HG03159 (cell line): ENCODE data around the gene TPX2.

ENCODE experiments used
- ATAC-seq: cut with Tn5 transposase; IDR thresholded peaks from one replicate; pipeline ENCODE4 v1.9.1; 2021; ENCODE audit warnings: mild to moderate bottlenecking, moderate library complexity; ENCODE audit not compliant: unreplicated experiment

The TPX2 gene

DNA sequence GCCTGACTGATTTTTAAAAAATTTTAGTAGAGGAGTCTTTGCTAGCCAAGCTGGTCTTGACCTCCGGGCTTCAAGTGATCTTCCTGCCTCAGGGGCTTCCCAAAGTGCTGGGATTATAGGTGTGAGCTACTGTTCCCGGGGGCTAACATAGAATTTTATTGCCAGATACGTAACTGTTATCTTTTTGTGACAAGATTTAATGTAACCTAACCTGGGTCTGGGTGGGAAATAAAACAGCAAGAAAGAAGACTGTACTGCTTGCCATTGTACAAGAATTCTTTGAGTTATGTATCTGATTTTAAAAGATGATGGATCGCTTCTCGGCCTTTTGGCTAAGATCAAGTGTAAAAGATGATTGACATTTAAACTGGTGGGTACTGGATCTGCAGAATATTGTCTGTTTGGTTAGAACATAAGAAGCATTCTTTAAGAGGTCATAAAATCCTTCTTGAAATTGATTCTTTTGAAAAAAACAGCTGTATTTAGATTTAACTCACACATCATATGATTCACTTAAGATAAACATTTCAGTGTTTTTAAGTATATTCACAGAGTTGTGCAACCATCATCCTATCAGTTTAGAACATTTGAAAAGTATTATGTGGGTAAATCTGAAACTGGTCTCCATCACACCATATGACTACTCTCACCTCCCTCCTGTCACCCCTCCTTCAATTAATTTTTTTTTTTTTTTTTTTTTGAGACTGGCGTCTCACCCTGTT lies 21.6 kb downstream of the TPX2 start:
- ATAC-seq, result no peak

DNA sequence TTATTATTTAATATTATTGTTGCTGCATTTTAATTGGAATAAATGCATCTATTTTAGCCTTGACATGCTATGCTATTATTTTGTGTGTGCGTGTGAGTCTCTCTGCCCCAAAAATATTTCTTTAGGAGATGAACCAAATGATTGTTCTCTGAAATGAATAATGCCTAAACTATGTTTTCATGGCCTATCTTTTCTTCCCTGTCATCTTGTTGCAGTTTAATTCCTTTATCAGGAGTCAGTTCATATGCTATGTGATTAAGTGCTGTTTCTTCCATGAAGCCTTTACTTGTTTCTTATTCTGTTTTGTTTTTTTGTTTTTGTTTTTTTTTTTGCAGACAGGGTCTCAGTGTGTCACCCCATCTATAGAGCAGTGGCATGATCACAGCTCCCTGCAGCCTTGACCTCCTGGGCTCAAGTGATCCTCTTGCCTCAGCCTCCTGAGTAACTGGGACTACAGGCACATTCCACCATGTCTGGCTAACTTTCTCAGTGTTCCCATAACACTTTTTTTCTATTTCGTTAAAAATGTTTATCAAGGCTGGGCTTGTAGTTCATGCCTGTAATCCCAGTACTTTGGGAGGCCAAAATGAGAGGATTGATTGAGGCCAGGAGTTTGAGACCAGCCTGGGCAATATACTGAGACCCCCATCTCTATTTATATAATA lies 25.7 kb downstream of the TPX2 start:
- ATAC-seq, result no peak

DNA sequence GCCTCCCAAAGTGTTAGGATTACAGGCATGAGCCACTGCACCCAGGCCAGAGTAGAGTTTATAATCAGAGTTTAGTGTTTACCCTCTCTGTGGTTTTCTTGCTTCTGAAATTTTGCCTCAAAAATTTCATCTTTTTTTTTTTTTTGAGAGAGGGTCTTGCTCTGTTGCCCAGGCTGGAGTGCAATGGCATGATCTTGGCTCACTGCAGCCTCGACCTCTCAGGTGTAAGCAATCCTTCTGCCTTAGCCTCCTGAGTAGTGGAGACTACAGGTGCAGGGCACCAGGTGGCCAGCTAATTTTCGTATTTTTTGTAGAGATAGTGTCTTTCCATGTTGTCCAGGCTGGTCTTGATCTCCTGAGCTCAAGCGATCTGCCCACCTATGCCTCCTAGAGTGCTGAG lies 28.7 kb downstream of the TPX2 start:
- no peak for ATAC-seq

DNA sequence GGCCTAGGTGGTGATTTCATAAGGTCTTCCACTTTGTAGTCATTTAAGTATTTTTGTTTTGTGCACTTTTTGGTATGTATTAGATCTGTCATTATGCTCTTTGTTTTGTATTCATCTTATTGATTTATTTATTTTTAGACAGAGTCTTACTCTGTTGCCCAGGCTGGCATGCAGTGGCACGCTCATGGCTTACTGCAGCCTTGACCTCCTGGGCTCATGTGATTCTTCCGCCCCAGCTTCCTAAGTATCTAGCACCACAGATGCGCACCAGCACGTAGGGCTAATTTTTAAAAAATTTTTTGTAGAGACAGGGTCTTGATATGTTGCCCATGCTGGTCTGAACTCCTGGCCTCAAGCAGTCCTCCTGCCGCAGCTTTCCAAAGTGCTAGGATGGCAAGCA lies 30.6 kb downstream of the TPX2 start:
- ATAC-seq, result no peak

DNA sequence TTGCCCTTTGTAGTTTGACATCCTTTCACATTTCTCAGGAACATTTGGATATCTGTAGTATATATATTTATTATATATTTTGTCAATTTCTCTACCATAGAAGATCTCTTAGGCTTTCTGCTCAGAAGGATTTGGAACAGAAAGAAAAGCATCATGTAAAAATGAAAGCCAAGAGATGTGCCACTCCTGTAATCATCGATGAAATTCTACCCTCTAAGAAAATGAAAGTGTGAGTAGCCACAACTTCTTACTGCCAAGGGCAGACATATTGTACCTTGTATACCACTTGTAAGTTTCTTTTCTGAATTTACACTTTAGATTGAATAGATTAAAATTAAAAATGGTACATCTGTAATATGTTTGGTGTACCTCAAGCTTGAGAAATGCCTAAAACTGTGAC lies 31.2 kb downstream of the TPX2 start:
- ATAC-seq, result no peak

DNA sequence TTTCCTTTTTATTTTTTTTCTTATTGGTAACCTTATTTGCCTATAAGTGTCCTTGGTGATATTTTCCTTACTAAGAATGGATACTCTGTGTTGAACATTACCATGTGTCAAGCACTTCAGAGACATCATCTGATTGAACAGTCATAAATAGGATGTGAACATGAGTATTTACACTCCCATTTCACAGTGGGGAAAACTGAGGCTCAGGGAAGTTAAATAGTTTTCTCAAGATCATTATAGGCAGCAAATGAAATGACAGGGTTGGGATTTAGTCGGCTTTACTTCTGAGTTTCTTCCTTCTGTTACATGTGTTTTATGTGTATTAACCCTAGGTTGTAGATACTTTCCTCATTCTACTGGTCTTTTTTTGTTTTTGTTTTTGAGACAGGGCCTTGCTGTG lies 35.3 kb downstream of the TPX2 start:
- no peak for ATAC-seq

DNA sequence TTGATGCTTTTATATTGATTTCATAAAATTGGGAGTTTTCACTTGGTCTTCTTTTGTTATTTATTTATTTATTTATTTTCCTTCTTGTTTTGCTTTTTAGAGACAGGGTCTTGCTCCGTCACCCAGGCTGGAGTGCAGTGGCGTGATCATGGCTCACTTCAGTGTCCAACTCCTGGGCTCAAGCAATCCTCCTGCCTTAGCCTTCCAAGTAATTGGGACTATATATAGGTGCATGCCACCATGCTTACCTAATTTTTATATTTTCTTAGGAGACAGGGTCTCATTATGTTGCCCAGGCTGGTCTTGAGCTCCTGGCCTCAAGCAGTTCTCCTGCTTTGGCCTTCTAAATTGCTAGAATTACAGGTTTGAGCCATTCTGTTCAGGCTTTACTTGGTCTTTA lies 41.7 kb downstream of the TPX2 start:
- no peak for ATAC-seq

DNA sequence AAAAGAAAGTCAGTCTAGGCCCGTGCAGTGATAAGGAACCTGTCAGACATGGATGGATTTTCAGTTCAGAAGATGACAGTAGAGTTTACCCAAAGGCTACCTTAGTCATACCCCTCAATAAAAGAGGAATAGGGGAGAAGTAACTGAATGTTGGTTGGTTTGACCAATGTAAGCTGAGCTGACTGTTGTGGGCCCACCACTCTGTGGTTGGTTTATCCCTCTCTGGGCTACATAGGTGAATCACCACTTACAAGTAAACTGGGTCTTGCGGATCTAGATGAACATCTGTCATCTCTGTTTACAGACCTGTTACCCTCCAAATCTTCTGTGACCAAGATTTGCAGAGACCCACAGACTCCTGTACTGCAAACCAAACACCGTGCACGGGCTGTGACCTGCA lies 42.9 kb downstream of the TPX2 start:
- ATAC-seq, result no peak

DNA sequence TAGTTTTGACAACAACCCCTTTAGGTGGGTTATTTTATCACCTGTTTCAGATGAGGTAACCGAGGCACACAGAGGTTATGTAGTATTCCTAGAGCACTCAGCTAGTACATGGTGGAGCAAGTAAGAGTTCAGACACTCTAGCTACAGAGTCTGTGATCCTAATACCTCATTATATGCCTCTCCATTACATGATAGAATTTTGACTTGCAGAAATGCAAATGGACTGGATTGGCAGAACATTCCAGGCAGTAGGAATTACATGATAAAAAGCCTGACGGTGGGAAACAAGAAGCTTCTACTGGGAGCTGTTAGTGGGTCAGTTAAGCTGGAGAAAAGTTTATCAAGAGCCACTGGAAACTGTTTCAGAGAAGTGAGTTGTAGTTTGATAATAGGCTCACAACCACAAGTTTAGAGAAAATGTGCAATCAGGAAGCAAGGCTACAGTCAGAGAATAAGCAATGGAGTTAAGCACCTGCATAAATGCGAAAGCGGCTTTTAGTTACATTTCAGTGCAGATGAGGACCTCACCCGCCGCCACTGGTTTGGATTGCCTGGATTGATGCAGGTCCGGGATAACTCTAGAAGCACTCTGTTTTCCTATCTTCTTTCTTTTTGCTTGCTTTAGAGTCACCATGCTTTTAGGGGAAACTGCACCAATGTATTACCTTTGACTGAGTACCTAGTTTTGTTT lies 45.4 kb downstream of the TPX2 start:
- ATAC-seq, result no peak

DNA sequence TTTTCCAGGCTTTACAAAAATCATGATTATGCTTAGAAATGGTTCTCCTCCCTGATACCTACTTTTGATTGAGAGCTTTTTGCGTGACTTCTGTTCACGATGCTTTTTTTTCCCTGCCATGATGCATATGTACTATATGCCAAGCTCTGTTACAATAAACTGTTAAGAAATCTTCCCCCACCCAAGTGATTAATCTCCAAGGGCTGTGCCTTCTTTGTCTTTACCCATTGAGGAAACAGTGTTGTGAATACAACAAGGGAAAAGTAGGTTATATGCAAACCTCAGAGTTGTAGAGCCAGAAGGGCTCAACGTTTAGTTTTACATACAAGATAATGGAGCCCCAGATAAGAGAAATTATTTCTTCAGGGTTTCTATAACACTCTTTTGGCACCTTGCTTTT lies 46.0 kb downstream of the TPX2 start:
- no peak for ATAC-seq

DNA sequence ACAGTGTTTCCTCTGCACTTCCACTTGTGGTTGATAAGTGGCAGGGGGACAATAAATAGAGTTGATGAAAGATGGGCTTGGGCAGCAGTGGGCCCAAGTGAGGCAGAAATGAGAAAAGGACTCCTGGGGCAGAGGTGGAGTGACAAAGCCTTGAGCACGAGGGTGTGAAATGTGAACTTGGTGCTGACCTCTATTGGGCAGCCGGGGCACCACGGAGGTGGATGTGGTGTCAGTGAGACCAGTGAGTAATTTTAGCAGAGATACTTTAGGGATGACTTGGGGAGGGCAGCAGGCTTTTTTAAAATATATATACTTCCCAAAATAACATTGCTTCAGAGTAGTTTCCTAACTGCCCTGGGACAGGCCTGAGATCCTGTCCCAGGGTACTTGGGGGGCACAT lies 49.5 kb downstream of the TPX2 start:
- no peak for ATAC-seq

DNA sequence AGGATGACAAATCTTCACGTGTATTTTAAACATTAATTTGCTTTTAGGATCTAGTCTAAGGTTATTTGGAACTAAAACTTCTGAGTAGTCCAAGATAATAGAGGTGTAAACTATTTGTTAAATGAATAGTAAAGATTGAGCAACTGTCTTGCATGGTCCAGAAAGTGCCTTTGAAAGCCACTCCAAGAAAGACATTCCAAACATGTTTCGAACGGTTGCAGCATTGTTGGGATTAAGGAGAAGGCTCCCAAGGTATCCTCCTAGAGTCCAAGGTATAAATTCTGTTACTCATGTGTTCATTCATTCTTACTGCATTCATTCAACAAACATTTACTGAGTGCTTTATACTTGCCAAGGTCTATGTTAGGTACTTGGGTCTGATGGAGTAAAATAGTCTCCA lies 51.3 kb downstream of the TPX2 start:
- no peak for ATAC-seq

DNA sequence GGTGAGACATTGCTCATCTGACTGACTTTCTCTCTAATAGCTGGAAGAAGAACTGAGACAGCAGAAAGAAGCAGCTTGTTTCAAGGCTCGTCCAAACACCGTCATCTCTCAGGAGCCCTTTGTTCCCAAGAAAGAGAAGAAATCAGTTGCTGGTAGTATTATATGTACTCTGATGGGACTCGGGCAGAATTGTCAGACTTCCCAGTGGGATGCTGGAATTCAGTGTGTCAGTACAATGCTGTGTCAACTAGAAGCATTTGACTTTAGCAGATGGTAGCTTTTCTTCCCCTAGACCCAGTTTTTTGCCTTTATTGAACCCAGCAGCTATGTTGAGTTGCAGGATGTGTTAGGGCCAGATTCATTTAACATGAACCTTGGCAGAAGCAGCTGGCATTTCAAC lies 58.3 kb downstream of the TPX2 start:
- ATAC-seq, result no peak

DNA sequence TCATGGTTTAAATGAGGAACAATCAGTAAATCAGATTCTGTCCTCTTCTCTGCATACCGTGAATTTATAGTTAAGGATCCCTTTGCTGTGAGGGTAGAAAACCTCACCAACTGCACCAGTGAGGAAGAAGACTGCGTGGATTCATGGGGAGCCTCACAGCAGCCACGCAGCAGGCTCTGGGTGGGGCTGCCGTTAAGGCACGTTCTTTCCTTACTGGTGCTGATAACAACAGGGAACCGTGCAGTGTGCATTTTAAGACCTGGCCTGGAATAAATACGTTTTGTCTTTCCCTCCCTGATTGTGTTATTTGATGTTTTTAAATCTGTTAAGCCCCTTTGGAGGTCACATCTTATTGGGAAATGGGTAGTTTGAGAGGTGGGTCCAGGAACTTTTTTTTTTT lies 62.4 kb downstream of the TPX2 start:
- no peak for ATAC-seq

DNA sequence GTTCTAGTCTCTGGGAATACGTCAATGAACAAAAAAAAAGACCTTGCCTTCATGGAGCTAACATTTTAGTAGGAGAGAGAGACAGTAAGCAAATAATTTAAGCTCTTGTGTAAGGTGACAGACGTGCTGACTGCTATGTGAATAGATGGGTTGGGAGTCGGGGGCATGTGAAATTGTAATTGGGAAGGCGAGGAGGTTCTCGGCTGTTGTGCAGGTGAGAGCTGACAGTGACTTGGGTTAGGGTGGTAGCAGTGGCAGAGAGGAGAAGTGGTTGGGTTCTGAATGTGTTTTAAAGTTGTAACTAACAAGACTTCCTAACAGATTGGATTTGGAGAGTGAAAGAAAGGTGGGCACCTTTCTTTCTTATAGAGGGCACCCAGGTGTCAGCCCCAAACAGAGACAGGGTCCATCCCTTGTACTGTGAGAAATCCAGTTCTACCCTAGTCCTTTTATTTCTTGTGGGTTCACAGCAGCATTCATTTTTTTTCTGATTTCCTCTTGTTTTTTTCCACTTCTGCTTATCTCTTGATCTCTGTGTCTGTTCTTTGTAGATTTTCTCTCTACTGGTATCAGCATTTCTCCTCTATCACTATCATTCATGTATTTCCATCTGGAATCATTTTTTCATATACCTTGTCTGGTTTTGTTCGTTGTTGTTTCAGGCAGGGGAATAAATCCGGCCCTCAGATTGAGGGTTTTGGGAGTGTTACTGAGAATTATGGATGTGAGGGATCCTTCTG lies 64.6 kb downstream of the TPX2 start:
- no peak for ATAC-seq

DNA sequence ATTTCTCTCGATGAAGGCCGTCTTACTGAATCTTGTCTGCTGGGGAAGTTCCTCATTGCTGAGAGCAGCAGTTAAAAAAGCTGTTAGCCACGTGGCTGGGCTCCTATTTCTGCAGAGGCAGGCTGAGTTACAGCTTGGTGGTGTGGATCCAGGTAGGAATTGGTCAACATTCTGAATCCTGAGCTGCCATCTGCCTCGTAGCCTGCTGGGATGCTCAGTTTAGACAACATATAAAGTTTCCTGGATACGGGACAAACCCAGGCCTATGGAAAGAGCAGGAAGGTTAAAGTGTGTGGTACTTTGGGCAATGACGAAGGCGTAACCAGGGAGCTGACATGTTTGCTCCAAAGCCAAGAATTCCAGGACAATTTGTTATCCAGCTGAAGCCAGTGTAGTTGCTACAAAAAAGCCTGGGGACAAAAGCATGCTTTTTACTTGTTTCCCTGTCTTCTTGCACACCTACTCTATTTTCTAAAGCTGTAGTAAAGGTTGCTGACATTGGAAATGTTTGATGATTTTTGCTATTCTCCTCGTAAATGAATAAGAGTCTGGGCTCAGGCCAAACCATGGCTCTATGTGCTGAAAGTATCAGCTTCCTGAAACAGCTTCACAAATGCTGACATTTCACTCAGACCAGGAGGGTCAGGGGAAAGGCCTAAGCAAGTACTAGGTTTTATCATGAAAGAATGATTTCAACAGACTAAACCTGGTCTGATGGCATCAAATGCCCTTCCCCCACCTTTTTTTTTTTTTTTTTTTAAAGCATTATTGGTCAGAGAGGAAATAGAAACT lies 67.7 kb downstream of the TPX2 start:
- ATAC-seq, result no peak

DNA sequence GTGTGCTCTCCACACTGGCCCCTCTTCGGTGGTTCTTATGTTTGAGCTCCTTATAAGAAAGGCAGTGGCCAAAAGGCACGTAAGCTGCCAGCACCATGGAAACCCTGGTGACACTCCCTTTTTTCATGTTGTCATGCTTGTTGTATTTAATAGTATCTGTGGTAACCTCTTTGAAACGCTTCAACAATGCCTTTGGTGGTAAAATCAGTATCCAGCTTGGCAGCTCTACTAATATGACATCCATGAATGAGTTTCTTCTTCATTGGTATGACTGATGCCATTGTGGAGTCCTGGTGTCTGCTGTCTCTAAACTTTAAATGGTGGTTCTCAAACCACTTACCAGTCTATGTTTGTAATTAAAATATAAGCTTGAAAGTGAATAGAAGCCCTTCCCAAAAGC lies 69.4 kb downstream of the TPX2 start:
- ATAC-seq, result no peak

DNA sequence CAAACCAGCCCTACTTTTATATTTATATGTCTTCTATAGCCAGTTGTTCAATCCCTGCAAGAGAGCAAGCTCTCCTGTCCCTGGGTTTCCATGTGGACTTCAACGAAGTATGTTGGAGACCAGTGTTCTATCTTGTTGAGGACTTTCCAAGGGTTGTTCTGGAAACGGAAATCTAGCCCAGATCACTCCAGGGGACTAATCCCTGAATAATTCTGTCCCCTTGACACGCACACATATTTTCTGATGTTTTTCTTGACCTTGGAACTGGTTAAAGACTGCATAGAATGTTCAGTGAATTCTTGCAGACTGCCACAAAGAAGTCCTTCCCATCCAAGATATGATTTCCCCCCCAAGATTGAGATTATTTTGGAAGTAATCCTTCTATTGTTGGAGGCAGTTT lies 70.6 kb downstream of the TPX2 start:
- ATAC-seq, result no peak

DNA sequence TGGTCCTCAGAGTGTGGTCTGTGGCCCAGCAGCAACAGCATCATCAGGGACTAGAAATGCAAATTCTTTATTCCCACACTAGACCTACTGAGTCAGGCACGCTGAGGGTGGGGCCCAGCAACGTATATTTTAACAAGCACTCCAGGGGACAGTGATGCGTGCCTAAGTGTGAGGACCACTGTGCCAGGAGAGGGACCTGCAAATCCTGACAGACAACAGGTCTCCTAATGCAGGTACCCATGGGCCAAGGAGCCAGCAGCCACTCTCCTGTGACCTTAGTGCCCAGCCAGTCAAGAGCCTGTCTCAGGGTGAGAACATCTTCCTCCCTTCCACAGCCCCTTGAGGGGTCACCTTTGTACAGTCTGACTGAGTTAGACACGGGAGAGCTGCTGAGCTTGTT lies 72.1 kb downstream of the TPX2 start:
- no peak for ATAC-seq

DNA sequence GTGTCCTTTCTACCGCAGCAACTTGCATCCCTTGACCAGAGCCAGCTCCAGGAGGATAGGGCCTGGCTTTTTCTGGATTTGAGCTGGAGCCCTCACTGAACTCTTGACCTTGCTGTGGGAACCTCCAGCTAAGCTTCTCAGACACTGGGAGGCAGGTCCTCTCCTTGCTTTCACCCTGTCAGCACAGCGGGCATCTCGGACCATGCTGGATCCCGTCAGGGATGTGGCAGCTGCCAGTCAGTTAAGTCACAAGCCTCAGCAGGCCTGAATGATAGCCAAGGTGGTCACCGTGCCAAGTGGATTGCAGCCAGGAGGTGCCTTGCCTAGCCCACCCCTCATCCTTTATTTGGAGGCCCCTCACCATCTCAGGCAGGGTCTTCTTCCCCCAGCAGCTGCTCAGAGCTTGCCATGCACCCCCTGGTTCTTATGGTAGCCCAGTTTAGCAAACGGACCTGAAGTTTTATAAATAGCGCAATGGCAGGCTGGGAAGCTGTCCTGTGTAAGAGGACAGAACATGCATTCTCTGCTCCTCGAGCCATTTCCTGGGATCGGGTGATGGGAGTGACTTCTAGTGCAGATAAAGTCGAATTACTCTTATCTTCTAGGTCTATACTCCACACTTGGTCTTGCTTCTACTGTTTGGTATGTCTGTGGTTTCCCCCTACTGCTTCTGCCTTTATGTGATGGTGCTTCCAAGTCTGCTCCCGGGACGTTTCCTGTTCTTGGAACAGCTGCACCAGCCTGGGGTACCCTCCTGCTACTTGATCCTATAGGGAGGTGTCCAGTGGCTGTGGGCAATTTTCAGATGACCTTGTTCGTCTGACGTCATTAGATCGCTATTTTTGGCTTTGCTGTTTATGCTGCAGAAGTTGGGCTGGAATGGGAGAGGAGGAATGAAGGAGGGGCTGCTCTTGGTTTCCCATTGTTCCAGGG lies 73.0 kb downstream of the TPX2 start:
- no peak for ATAC-seq
